PFSK-1 (cell line): ENCODE measurements around the gene FAM81A.

Experiments
- FOXP2 ChIP-seq: optimal IDR thresholded peaks from 2 replicates; pipeline ENCODE3; 2011; ENCODE audit warnings: borderline replicate concordance, control low read depth, inconsistent platforms; ENCODE audit not compliant: insufficient read depth; ENCODE audit errors: extremely low read length, extremely low read depth
- POLR2AphosphoS5 ChIP-seq: IDR thresholded peaks from 2 replicates; pipeline ENCODE4 v1.6.1; 2012; ENCODE audit warnings: low read depth, mild to moderate bottlenecking, control low read depth, low read length, moderate library complexity
- SIN3A ChIP-seq: IDR thresholded peaks from 2 replicates; pipeline ENCODE4 v1.6.1; 2012; ENCODE audit warnings: mild to moderate bottlenecking, low read length, moderate library complexity, borderline replicate concordance; ENCODE audit not compliant: insufficient read depth
- TAF1 ChIP-seq: IDR thresholded peaks from 2 replicates; pipeline ENCODE4 v1.6.1; 2012; ENCODE audit warnings: low read length, control low read depth, borderline replicate concordance; ENCODE audit not compliant: insufficient read depth
- TF ChIP-seq, protein P1 (sequence below), 2 experiments: IDR thresholded peaks; 2 replicates each; pipeline versions ENCODE4 v1.6.1 to v1.8.0; 2011 to 2012; ENCODE audit warnings: low read depth in 2 of 2, low read length in 2 of 2, control low read depth in 1 of 2, inconsistent platforms in 1 of 2, mild to moderate bottlenecking in 1 of 2, moderate library complexity in 1 of 2; ENCODE audit not compliant: insufficient read depth in 1 of 2

DNA sequence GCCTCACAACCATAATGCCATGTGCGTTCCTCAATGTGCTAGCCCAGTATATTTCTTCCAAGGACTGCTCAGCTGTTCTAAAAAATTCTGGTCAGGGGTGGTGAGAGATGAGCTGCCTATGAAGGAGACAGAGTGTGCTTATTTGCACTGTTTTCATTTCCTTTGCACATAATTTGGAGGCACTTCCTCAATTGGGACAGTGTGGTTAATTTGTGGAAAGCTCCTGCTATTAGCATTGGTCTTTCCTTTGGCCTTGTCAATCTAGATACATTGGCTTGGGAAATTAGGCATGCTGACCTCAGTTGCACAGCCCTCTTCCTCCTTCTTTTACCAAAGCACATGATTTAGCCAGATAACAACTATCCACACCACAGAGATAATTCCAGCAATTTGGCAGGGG, 9.4 kb downstream of the FAM81A start:
- TF ChIP-seq SIN3A (no peak), POLR2AphosphoS5 (no peak), TAF1 (no peak), FOXP2 (no peak)
- TF ChIP-seq, protein P1, sequence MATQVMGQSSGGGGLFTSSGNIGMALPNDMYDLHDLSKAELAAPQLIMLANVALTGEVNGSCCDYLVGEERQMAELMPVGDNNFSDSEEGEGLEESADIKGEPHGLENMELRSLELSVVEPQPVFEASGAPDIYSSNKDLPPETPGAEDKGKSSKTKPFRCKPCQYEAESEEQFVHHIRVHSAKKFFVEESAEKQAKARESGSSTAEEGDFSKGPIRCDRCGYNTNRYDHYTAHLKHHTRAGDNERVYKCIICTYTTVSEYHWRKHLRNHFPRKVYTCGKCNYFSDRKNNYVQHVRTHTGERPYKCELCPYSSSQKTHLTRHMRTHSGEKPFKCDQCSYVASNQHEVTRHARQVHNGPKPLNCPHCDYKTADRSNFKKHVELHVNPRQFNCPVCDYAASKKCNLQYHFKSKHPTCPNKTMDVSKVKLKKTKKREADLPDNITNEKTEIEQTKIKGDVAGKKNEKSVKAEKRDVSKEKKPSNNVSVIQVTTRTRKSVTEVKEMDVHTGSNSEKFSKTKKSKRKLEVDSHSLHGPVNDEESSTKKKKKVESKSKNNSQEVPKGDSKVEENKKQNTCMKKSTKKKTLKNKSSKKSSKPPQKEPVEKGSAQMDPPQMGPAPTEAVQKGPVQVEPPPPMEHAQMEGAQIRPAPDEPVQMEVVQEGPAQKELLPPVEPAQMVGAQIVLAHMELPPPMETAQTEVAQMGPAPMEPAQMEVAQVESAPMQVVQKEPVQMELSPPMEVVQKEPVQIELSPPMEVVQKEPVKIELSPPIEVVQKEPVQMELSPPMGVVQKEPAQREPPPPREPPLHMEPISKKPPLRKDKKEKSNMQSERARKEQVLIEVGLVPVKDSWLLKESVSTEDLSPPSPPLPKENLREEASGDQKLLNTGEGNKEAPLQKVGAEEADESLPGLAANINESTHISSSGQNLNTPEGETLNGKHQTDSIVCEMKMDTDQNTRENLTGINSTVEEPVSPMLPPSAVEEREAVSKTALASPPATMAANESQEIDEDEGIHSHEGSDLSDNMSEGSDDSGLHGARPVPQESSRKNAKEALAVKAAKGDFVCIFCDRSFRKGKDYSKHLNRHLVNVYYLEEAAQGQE (IDR thresholded peaks at IDR 0.05; ENCODE audit: insufficient read depth in 1 of 2, low read depth in 2 of 2, low read length in 2 of 2) = no peak
